GM18861 (cell line): ENCODE data around the gene SULT1C4.
"Not testable (repeated sequence)": the region's sequence is repeated elsewhere in the genome, so short reads cannot be mapped to it uniquely, and the experiment has no call there.

Experiments
- ATAC-seq: cut with Tn5 transposase; IDR thresholded peaks from one replicate; pipeline ENCODE4 v1.9.1; 2021; ENCODE audit not compliant: unreplicated experiment

The SULT1C4 gene

DNA sequence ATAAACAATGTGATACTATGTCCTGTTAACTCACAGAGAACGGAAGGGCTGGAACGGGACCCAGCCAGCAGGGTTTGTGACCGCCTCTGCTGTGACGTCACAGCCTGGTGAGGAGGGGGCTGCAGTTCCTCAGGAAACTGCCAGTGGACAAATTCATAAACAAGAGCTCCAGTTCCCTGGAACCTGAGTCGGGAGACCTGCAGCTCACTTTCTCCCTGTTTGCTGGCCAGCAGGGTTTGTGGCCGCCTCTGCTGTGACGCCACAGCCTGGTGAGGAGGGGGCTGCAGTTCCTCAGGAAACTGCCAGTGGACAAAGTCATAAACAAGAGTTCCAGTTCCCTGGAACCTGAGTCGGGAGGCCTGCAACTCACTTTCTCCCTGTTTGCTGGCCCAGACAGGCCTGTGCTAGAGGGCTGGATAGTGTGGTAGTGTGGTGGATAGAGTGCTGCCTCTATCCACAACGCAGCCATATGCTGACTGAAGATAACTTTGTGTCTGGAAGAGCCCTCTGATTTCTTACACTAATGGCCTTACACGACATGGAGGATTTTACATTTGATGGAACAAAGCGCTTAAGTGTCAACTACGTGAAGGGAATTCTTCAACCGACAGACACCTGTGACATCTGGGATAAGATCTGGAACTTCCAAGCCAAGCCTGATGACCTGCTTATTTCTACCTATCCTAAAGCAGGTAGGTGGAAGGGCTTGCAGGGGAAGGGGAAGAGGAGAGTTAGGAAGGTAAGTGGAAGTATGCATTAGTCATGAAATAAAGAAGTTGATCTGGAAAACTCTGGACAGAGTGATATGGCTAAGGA is at the start of gene SULT1C4:
TSS of gene SULT1C4 (plus strand) at position 140 of the 816 bp plus-strand sequence. CDS start at position 524, 384 bp downstream.
- no peak for ATAC-seq

DNA sequence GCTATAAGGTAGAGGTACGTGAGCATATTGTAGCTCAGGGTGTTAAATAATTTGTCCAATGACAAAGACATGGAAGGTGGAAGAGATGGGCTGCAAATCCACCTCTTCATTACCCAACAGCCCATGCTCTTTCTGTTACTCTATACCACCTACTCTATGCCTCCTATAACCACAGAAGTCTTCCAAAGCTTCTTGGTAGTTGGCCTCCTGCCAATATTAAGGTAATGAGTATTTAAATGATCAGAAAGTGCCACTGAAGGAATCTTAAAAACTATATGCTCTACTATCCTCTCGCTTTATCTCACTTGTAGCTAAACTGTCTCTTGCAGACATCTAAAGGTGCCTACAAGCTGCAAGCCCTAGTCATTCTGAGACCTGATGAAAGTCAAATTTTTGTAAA is 48.0 kb upstream of the SULT1C4 start:
- ATAC-seq: no peak

DNA sequence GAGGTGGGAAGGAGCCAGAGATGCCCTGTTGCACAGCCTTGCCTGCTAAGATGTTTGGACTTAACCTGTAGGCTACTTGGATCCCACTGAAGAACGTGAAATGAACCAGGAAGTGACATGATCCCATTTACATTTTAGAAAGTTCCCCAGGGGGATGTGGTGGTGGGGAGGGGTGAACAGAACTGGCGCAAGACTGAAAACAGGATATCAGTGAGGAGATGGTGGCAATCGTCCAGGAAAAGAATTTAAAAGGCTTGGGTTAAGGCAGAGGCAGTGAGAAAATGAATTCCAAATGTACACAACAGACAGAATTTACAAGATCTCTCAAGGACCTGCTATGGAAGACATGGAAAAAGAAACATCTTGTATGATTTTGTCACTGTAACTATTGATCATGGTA is 46.8 kb upstream of the SULT1C4 start:
- no peak for ATAC-seq

DNA sequence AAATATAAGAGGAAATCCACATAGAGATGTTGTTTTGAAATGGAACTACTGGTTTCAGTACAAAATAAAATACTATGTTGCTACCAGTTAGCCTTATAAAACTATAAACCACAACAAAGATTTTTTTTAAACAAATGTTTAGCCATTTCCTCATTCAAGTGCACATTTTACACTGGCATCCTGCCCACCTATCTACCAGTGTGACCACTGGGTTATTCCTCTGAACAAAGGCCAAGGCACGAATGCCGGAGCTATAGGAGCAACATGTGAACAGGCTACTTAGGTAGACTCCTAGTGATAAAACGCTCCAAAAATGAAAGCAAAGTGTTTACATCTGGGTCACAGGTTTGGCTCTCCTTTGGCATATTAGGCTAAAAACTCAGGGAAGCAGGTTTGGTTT is 31.8 kb upstream of the SULT1C4 start:
- no peak for ATAC-seq

DNA sequence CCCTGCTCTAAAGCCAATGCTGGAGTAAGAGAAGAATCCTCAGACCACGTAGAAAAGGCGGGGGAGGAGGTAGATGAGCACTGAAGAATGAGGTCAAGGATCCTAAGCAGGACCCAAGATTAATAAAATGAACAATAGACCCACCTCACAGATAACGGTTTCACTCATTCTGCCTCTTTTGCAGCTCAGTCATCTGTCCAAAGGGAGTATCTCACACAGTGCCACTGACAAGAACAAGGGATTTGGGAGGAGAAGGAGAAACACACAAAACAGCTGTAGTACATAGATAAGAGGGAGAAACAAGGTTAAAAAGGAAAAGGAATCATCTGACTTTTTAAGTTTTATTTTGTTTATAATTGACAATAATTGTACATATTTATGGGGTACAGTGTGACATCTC is 30.9 kb upstream of the SULT1C4 start:
- no peak for ATAC-seq

DNA sequence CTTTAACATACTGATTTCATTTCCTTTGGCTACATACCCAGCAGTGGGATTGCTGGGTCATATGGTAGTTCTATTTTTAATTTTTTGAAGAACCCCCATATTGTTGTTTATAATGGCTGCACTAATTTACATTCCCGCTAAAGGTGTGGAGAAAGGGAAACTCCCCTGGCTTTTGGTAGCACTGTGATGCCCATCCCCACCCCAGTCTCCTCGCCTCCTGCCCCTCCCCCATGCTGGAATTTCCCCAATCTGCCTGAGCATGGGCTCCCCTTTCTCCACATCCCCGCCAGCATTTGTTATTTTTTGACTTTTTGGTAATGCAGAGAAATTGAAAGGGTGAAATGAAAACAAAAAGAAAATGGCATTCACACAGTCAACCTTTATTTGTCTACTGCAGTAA is 30.0 kb upstream of the SULT1C4 start:
- no peak for ATAC-seq

DNA sequence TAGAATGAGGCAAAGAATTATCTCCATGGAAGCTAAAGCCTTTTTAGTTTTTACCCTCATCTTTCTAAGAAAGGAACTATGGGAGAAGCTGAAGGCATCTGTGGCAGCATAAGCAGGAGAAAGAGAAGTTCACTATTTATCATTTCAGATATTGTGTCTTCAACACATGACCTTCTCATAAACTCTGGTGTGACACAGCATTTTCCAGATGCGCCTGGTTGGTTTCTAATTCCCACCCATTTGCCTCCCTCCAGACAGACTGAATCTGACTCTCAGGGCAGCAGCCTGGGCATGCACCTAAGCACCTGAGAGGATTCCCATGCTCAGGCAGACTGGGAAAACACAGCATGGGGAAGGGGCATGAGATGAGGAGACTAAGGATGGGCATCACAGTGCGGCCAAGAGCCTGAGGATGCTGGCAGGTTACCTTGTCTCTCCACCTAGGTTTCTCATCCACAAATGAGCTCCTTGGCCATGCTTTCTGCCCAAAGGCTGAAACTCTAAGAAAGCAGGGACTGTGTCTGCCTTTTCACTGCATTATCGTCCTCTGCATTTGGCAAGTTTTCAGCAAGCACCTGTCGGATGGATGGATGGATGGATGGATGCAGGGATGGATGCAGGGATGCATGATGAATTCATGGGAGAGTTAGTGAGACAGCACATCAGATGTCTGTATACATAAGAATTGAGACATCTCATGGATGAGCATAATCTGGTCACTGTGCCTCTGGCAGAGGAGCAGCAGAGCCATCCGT is 28.8 kb upstream of the SULT1C4 start:
- ATAC-seq: no peak

DNA sequence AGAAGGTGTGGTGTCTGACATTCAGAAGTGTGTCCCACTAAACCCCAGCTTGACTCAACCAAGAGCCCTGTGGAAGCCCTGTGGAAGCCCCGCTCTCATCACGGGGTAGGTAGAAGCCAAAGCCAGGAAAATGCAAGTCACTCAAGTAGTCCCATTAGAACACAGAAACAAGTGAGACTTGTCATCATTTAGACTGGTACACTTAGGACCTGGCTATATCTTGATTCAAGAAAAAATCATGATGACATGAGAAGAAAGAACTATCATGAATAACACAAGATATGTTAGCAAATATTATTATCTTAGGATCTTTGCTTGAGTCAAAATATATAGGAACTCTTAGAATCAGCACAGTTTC is 28.2 kb upstream of the SULT1C4 start:
- no peak for ATAC-seq

DNA sequence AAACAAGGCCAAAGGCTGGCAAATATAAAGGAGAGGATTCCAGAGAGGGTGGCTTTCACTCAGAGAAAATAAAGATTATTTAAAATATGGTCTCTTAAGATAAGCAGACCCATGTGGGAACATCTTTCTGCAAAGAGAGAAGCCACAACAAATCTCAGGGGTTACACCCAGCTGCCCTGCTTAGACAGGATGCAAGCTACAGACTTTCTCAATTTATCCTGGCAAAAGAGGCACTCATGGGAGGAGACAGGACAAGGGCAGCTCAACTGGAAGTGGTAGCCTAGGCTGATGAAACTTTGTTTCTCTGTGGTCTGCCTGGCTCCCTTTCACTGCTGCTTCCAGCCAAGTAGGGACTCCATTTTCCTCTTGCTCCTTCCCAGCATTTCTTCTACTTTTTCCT is 25.9 kb upstream of the SULT1C4 start:
- no peak for ATAC-seq

DNA sequence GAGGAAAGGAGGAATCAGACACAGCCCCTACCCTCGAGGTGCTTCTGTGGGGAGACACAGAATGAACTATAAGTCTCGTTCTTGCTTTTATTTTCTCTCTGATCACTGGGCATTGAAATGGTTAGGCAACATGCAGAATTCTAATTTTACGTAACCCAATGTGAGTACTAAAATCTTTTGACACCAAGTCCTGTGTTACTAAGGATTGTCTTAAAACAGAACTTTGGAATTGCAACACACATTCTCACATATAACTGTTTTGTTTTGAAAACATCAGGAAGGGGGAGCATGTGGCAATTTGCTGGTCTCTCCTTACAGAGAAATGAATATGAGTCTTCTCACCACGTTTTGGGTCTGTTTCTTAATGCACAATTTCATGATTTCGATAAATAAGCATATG is 23.6 kb upstream of the SULT1C4 start:
- ATAC-seq: no peak

DNA sequence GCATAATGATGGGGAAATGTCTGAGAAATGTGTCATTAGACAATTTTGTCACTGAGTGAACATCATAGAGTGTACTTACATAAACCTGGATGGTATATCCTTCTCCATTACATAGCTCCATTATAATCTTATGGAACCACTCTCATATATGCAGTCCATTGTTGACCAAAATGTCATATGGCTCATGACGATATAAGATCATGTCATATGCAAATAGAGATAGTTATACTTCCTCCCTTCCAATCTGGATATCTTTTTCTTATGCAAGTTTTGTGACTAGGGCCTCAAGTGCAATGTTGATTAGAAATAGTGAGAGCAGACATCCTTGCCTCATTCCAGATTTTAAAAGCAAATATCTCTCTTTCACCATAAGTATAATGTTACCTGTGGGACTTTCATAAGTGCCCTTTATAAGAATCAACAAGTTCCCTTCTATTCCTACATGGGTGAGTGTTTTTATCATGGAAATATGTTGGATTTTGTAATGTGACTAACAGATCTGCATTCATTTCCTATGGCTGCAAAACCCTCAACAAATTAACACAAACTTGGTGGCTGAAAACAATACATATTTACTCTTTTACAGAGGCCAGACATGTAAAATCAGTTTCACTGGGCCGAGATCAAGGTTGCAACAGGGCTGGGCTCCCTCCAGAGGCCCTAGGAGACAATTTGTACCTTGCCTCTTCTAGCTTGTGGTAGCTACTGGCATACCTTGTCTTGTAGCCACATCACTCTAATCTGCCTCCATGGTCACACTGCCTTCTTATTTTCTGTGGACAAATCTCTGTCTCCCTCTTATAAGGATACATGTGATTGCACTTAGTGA is 21.6 kb upstream of the SULT1C4 start:
- no peak for ATAC-seq

DNA sequence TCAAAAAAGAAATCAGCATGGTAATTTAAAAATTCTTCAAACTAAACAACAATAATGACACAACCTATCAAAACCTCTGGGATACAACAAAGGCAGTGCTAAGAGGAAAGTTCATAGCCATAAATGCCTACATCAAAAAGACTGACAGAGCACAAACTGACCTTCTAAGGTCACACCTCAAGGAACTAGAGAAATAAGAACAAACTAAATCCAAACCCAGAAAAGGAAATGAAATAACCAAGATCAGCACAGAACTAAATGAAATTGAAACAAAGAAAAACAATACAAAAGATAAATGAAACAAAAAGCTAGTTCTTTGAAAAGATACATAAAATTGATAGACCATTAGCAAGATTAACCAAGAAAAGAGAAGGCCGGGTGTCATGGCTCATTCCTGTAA is 18.4 kb upstream of the SULT1C4 start:
- not testable (repeated sequence) for ATAC-seq

DNA sequence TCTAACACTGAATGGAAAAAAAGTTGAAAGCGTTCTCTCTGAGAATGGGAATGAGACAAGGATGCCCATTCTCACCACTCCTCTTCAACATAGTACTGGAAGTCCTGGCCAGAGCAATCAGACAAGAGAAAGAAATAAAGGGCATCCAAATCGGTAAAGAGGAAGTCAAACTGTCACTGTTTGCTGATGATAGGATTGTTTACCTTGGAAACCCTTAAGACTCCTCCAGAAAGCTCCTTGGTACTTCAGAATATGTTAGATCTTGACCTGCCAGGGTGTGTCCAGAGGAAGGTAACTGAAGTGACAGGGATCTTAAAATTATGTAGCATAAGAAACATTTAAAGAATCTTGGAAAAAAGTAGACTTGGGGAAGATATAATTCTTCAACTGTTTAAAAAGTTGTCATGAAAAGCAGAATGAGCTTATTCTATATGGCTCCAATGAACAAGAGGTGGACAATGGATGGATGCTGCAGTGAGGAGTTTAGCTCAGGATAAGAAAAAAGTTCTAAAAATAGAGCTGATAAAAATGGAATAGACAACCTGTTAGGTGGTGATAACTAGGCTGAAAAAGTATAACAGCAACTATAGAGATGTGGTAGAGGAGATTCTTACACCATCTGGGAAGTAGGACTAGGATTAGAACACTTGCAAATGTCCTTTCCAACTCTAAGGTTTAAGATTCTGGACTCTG is 16.8 kb upstream of the SULT1C4 start:
- no peak for ATAC-seq

DNA sequence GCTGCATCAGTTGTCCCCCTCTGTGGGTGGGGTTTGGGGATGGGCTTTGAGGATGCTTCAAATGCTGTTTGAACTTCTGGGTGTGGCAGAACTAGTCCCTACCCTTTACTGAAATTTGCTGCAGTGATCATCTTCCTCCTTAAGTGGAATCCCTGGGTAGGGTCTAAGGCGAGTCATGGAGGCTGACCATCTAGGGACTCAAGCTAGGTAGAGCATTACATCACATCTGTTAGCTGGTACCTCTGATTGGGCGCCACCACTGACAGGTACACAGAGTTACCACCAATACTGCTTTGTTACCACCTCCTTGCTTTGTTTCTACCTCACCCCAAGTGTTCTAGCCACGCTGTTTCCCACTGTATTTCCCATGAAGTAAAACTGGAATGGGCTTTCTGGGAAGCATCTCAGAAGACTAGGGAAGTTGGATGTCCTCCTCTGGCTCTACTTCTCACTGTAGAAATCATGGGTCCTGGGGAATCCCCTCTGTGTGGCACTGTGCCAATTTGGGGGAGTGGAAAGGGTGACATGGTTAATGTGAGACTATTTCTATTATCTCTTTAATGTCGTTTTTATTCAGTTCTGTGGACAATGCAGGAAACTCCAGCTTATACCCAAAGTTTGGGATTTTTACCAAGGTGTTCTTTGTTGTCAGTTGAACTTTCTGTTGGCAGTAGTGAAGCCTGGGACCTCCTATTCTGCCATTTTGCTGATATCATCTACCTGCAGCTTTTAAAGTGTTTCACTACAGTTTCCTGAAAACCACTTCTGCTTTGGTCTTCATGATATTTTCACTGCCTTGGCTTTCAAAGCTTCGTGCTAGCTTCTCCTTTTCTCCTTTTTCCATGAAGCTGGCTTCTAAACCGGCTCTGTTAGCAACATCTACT is 14.5 kb upstream of the SULT1C4 start:
- ATAC-seq: no peak

DNA sequence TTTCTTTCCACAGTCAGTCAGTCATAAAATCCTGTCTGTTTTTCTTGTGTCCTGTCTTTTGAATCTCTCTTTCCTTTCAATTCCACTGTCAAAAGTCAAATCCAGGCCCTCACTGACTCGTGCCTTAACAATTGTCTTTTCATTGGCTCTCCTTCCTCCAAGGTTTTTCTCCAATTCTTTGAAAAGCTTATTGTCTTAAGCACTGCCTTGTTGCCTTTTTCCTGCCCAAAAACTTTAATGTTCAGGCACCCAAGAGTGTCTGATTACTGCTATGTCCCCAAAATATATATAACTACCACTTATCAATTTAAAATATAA is 13.9 kb upstream of the SULT1C4 start:
- no peak for ATAC-seq

DNA sequence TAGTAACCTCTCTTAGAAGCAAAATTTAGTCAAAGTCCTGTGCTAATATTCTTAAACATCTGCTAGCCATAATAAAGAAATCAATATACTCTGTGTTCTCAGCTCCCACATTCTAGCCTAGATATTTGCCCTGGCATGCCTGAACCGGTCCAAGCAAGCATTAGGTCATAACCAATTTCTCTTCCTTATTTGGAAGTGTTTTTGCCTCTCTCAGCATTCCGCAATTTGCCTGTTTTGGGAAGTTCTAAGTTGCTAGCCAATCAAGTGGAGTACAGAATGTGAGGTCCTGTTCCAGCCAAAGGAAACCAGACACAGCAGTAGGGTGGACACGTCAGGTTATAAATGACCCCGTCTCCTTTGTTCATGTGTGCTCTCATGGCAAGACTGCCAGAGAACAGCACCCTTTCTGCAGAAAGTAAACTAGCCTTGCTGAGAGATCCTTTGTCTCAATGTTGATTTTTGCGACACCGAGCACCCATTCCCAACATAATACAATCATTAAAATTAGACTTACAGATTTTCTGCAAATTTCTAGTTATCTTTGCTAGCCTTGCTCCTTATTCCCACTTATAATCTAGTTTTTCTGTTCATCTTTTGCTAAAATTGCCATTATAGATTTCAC is 13.0 kb upstream of the SULT1C4 start:
- no peak for ATAC-seq

DNA sequence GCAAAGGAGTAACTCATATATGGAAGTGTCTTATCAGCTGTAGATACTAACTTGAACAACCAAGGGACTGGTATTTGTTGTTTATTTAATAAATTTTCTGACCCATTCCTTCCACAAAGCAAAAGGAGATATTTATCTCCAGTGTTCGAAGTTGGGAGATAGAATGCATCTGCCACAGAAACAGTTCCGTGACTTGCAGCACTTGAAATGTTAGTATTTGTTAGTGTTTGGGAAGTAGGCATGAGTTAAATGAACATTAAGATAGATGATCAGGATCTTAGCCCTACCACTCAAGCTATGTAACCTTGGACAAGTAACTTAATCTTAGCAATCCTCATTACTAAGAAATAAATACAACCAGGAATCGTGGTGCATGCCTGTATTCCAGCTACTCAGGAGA is 12.1 kb upstream of the SULT1C4 start:
- ATAC-seq: no peak

DNA sequence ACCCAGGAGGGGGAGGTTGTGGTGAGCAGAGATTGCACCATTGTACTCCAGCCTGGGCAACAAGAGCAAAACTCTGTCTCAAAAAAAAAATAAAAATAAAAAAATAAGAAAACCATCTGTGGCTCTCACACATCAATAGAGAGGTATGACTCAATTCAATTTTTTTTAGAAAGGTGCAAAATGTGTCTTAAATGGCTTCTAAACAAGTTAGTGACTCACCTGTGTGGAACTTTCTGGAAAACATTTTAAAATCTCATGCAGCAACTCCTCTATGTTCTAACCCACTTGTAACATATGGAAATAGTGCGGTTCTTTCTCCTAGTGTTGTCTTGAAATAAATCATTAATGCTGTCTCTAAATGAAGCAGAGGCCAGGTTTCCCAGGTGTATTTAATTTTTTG is 10.7 kb upstream of the SULT1C4 start:
- ATAC-seq: no peak

DNA sequence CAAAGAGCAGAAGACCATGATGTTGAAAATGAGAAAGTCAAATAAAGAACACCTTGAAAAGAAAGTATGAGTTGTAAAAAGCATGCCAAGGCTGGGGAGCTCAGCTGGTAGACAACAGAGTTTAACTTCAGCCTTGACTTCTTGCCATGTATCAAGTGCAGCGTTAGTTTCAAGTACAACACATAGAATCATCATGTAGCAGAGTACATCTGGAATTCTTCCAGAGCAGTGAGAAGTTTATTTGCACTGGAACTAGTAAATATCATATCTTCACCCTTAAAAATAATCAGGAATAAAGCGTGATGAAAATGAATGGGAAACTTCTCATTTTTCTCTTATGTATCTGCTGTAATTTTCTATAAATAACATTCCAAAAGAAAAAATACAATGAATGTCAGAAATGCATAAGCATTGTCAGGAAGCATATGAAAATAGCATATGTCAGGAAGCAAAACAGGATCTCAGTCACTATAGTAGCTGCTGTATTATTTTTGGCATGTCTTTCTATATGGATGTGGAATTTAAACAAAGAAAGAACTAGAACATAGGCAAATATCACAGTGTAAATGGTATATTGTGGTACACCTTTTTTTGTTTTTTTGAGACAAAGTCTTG is 10.1 kb upstream of the SULT1C4 start:
- ATAC-seq: no peak
